ENCODE data around the gene FAM193B.

FAM193B gene

GRCh38 chr5:177509381-177509951, 44.9 kb downstream of the FAM193B start, which contains the start of gene DOK3:
TSS of gene DOK3 (minus strand) at chr5:177509826. CDS start at chr5:177509540, 286 bp downstream.
- H3K4me3 ChIP-seq (ENCODE audit: control insufficient read depth in 1 of 7, extremely low read depth in 1 of 7, insufficient read depth in 4 of 7, low read depth in 2 of 7, low read length in 6 of 7): peak within 1 kb of the TSS; percentile 28 to 83 (median 71)
- ChIA-PET POLR2A (interaction anchor here (0.6 to 1.3 kb wide), 4 partner anchors 12 to 395 kb away, joined by 3 to 6 read pairs (median 3); partner anchors contain the start of genes PDLIM7 and TMED9), CTCF (interaction anchor here (1.0 to 12.3 kb wide), 14 partner anchors 12 to 200 kb away, joined by 3 to 206 read pairs (median 6); partner anchors contain the start of genes PDLIM7 and PFN3)
- no peaks in the 10 kb centered on the region for H3K27me3 ChIP-seq (replicated peaks in 2 of 5; ENCODE audit: control insufficient read depth in 4 of 5, insufficient read depth in 5 of 5, low read length in 4 of 5)
- peak in 2 of 3 donors; percentile 32 to 45 for DNase-seq
- peak within 1 kb of the TSS; percentile 58 to 82 for H3K27ac ChIP-seq (ENCODE audit: insufficient read depth in 1 of 2, low read depth in 1 of 2, low read length in 2 of 2, poor library complexity in 1 of 2, severe bottlenecking in 2 of 2)
- H3K36me3 ChIP-seq (ENCODE audit: control insufficient read depth in 4 of 4, insufficient read depth in 4 of 4, low read length in 3 of 4): peaks cover 0 to 56% (median 48%) of the 10 kb centered on the region in 4 experiments
- H3K9me3 ChIP-seq (ENCODE audit: control extremely low read depth in 1 of 5, control insufficient read depth in 4 of 5, insufficient read depth in 2 of 5, low read depth in 1 of 5, low read length in 4 of 5): no peaks in the 10 kb centered on the region
- WGBS (ENCODE audit: insufficient coverage): 3% methylated on average over 16 of the region's 20 CpGs
- peaks cover 3 to 51% (median 47%) of the 10 kb centered on the region in 4 experiments for H3K4me1 ChIP-seq (ENCODE audit: control extremely low read depth in 1 of 4, control insufficient read depth in 4 of 4, insufficient read depth in 4 of 4, low read length in 3 of 4)

- ChIA-PET CTCF (interaction anchor here (1.0 to 12.3 kb wide), 18 partner anchors 13 to 199 kb away, joined by 3 to 206 read pairs (median 4); partner anchors contain the start of genes PDLIM7, PFN3 and SLC34A1), POLR2A (interaction anchor here (0.6 to 1.4 kb wide), 4 partner anchors 11 to 53 kb away, joined by 3 to 6 read pairs (median 4); partner anchors contain the start of gene PDLIM7)
- Histone ChIP-seq H3K4me3 (ENCODE audit: control insufficient read depth in 1 of 7, extremely low read depth in 1 of 7, insufficient read depth in 4 of 7, low read depth in 2 of 7, low read length in 6 of 7) (peak overlapping the region; percentile 28 to 83 (median 71)), H3K9me3 (ENCODE audit: control extremely low read depth in 1 of 5, control insufficient read depth in 4 of 5, insufficient read depth in 2 of 5, low read depth in 1 of 5, low read length in 4 of 5) (no peaks in the 10 kb centered on the region), H3K27me3 (replicated peaks in 2 of 5; ENCODE audit: control insufficient read depth in 4 of 5, insufficient read depth in 5 of 5, low read length in 4 of 5) (no peaks in the 10 kb centered on the region), H3K4me1 (ENCODE audit: control extremely low read depth in 1 of 4, control insufficient read depth in 4 of 4, insufficient read depth in 4 of 4, low read length in 3 of 4) (peaks cover 3 to 51% (median 47%) of the 10 kb centered on the region in 4 experiments), H3K27ac (ENCODE audit: insufficient read depth in 1 of 2, low read depth in 1 of 2, low read length in 2 of 2, poor library complexity in 1 of 2, severe bottlenecking in 2 of 2) (peak overlapping the region; percentile 58 to 82), H3K36me3 (ENCODE audit: control insufficient read depth in 4 of 4, insufficient read depth in 4 of 4, low read length in 3 of 4) (peaks cover 0 to 56% (median 46%) of the 10 kb centered on the region in 4 experiments)
- DNase-seq: peak in 2 of 3 donors; percentile 84 to 89
- WGBS (ENCODE audit: insufficient coverage): 0% methylated on average over 7 of the region's 8 CpGs
Measured at GRCh38 chr5:177508837-177509236, 45.5 kb downstream of the FAM193B start.

DNA sequence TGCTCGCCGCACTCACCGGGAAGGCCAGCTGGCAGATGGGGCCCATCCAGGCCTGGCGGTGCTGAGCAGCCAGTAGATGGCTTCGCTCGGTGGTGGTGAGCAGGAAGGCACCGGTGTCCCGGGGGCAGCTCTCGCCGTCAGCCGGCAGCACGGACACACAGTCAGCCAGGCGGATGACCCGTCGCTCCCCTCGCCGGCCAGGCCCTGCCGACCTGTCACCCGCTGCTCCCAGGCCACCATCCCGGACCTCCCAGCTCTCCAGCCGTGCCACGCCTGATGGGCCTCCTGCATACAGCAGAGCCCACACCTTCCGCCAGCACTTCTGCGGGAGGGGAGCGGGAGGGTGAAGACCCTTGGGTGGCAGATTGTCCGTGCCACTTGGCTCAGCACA, 46.1 kb downstream of the FAM193B start:
- Histone ChIP-seq H3K4me1 (ENCODE audit: control extremely low read depth in 1 of 4, control insufficient read depth in 4 of 4, insufficient read depth in 4 of 4, low read length in 3 of 4) (peaks cover 3 to 51% (median 47%) of the 10 kb centered on the region in 4 experiments), H3K27me3 (replicated peaks in 2 of 5; ENCODE audit: control insufficient read depth in 4 of 5, insufficient read depth in 5 of 5, low read length in 4 of 5) (no peaks in the 10 kb centered on the region), H3K27ac (ENCODE audit: insufficient read depth in 1 of 2, low read depth in 1 of 2, low read length in 2 of 2, poor library complexity in 1 of 2, severe bottlenecking in 2 of 2) (peak overlapping the region; percentile 58 to 82), H3K4me3 (ENCODE audit: control insufficient read depth in 1 of 7, extremely low read depth in 1 of 7, insufficient read depth in 4 of 7, low read depth in 2 of 7, low read length in 6 of 7) (peak overlapping the region in 6 of 7 experiments; percentile 49 to 83 (median 74)), H3K36me3 (ENCODE audit: control insufficient read depth in 4 of 4, insufficient read depth in 4 of 4, low read length in 3 of 4) (peaks cover 0 to 56% (median 48%) of the 10 kb centered on the region in 4 experiments), H3K9me3 (ENCODE audit: control extremely low read depth in 1 of 5, control insufficient read depth in 4 of 5, insufficient read depth in 2 of 5, low read depth in 1 of 5, low read length in 4 of 5) (no peaks in the 10 kb centered on the region)
- CTCF ChIA-PET: interaction anchor here (1.0 to 12.3 kb wide), 21 partner anchors 11 to 199 kb away, joined by 3 to 206 read pairs (median 4); partner anchors contain the start of genes PDLIM7 and SLC34A1
- DNase-seq: peak in 1 of 3 donors; percentile 46
- POLR2A ChIA-PET: interaction anchor here (1.1 to 1.4 kb wide), 3 partner anchors 11 to 45 kb away, joined by 3 to 6 read pairs (median 5); partner anchors contain the start of gene PDLIM7
- WGBS (ENCODE audit: insufficient coverage): 7% methylated on average over 16 of the region's 26 CpGs

- WGBS (ENCODE audit: insufficient coverage): 6% methylated on average over 8 of the region's 17 CpGs
- CTCF ChIA-PET: interaction anchor here (1.0 to 12.3 kb wide), 21 partner anchors 8 to 198 kb away, joined by 3 to 206 read pairs (median 5); partner anchors contain the start of genes PDLIM7 and SLC34A1
- H3K4me3 ChIP-seq (ENCODE audit: control insufficient read depth in 1 of 7, extremely low read depth in 1 of 7, insufficient read depth in 4 of 7, low read depth in 2 of 7, low read length in 6 of 7): peak overlapping the region in 6 of 7 experiments; percentile 49 to 83 (median 74)
- peak in 2 of 3 donors; percentile 48 to 64 for DNase-seq
- H3K36me3 ChIP-seq (ENCODE audit: control insufficient read depth in 4 of 4, insufficient read depth in 4 of 4, low read length in 3 of 4): peaks cover 0 to 56% (median 48%) of the 10 kb centered on the region in 4 experiments
- H3K4me1 ChIP-seq (ENCODE audit: control extremely low read depth in 1 of 4, control insufficient read depth in 4 of 4, insufficient read depth in 4 of 4, low read length in 3 of 4): peaks cover 3 to 51% (median 47%) of the 10 kb centered on the region in 4 experiments
- H3K27ac ChIP-seq (ENCODE audit: insufficient read depth in 1 of 2, low read depth in 1 of 2, low read length in 2 of 2, poor library complexity in 1 of 2, severe bottlenecking in 2 of 2): peak overlapping the region; percentile 64 to 82
- H3K27me3 ChIP-seq (replicated peaks in 2 of 5; ENCODE audit: control insufficient read depth in 4 of 5, insufficient read depth in 5 of 5, low read length in 4 of 5): no peaks in the 10 kb centered on the region
- POLR2A ChIA-PET: interaction anchor here (0.6 to 1.4 kb wide), 5 partner anchors 10 to 54 kb away, joined by 3 to 6 read pairs (median 4); partner anchors contain the start of gene PDLIM7
- no peaks in the 10 kb centered on the region for H3K9me3 ChIP-seq (ENCODE audit: control extremely low read depth in 1 of 5, control insufficient read depth in 4 of 5, insufficient read depth in 2 of 5, low read depth in 1 of 5, low read length in 4 of 5)
Measured at GRCh38 chr5:177507596-177508220, 46.7 kb downstream of the FAM193B start.

DNA sequence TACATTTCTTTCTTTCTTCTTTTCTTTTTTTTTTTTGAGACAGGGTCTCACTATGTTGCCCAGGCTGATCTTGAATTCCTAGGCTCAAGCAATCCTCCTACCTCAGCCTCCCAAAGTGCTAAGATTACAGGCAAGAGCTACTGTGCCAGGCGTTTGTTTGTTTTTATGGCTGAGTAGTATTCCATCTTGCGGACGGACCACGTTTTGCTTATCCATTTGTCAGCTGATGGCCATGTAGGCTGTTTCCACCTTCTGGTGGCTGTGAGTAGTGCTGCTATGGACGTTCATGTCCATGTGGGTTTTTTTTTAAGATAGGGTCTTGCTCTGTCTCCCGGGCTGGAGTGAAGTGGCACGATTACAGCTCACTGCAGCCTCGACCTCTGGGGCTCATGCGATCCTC, 47.2 kb downstream of the FAM193B start:
- Histone ChIP-seq H3K4me3 (ENCODE audit: control insufficient read depth in 1 of 7, extremely low read depth in 1 of 7, insufficient read depth in 4 of 7, low read depth in 2 of 7, low read length in 6 of 7) (peak overlapping the region in 3 of 7 experiments; percentile 77 to 83 (median 80)), H3K27ac (ENCODE audit: insufficient read depth in 1 of 2, low read depth in 1 of 2, low read length in 2 of 2, poor library complexity in 1 of 2, severe bottlenecking in 2 of 2) (peak overlapping the region; percentile 64 to 82), H3K4me1 (ENCODE audit: control extremely low read depth in 1 of 4, control insufficient read depth in 4 of 4, insufficient read depth in 4 of 4, low read length in 3 of 4) (peaks cover 3 to 51% (median 47%) of the 10 kb centered on the region in 4 experiments), H3K9me3 (ENCODE audit: control extremely low read depth in 1 of 5, control insufficient read depth in 4 of 5, insufficient read depth in 2 of 5, low read depth in 1 of 5, low read length in 4 of 5) (no peaks in the 10 kb centered on the region), H3K36me3 (ENCODE audit: control insufficient read depth in 4 of 4, insufficient read depth in 4 of 4, low read length in 3 of 4) (peaks cover 0 to 56% (median 46%) of the 10 kb centered on the region in 4 experiments), H3K27me3 (replicated peaks in 2 of 5; ENCODE audit: control insufficient read depth in 4 of 5, insufficient read depth in 5 of 5, low read length in 4 of 5) (no peaks in the 10 kb centered on the region)
- ChIA-PET CTCF (interaction anchor here (1.0 to 12.3 kb wide), 17 partner anchors 9 to 198 kb away, joined by 3 to 206 read pairs (median 5); partner anchors contain the start of genes PDLIM7 and SLC34A1), POLR2A (interaction anchor here (0.6 to 0.7 kb wide), 2 partner anchors 10 to 53 kb away, joined by 3 to 4 read pairs; partner anchors contain the start of gene PDLIM7)
- WGBS (ENCODE audit: insufficient coverage): 85% methylated on average over 8 of the region's 9 CpGs
- peak in 2 of 3 donors; percentile 76 to 79 for DNase-seq

DNA sequence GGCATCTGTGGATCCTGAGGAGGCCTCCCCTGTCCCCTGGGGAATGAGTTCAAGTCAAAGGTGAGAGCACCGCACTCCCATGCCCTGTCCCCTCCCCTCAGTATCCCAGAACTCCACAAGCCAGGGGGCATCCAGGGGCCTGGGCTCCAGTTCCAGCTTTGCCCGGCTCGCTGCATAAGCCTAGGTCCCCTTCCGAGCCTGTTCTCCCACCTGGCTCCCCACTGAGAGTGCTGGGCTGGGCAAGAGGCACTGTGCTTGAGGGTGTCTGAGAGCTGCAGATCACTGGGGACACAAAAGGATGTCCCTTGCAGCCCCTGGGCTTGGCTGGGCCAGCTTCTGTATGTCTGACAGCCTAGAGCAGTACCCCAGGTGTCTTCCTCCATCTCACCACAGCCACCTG, 49.3 kb downstream of the FAM193B start:
- Histone ChIP-seq H3K36me3 (ENCODE audit: control insufficient read depth in 4 of 4, insufficient read depth in 4 of 4, low read length in 3 of 4) (peaks cover 0 to 42% (median 30%) of the 10 kb centered on the region in 4 experiments), H3K27ac (ENCODE audit: insufficient read depth in 1 of 2, low read depth in 1 of 2, low read length in 2 of 2, poor library complexity in 1 of 2, severe bottlenecking in 2 of 2) (no peak overlapping the region), H3K4me1 (ENCODE audit: control extremely low read depth in 1 of 4, control insufficient read depth in 4 of 4, insufficient read depth in 4 of 4, low read length in 3 of 4) (peaks cover 0 to 39% (median 37%) of the 10 kb centered on the region in 4 experiments), H3K9me3 (ENCODE audit: control extremely low read depth in 1 of 5, control insufficient read depth in 4 of 5, insufficient read depth in 2 of 5, low read depth in 1 of 5, low read length in 4 of 5) (no peaks in the 10 kb centered on the region), H3K27me3 (replicated peaks in 2 of 5; ENCODE audit: control insufficient read depth in 4 of 5, insufficient read depth in 5 of 5, low read length in 4 of 5) (no peaks in the 10 kb centered on the region), H3K4me3 (ENCODE audit: control insufficient read depth in 1 of 7, extremely low read depth in 1 of 7, insufficient read depth in 4 of 7, low read depth in 2 of 7, low read length in 6 of 7) (no peak overlapping the region)
- 100% methylated on average over 4 of the region's 4 CpGs for WGBS (ENCODE audit: insufficient coverage)
- DNase-seq: no peak
- POLR2A ChIA-PET: no interaction called here
- CTCF ChIA-PET: interaction anchor here (0.7 to 12.3 kb wide), 4 partner anchors 11 to 115 kb away, joined by 6 to 206 read pairs (median 60); partner anchors contain the start of gene PDLIM7
